ENCODE measurements around the gene RNGTT. TPM values are rescaled to one million over a fixed set of nuclear protein-coding genes. Genes with fewer than 3 reads are reported as not detected.

The RNGTT gene
- total RNA-seq, 1 donor from 2014 or later = 14.6 TPM

- Mint-ChIP-seq H3K4me3 (ENCODE audit: unreplicated experiment) (no peak overlapping the region), H3K9me3 (ENCODE audit: unreplicated experiment) (no peaks in the 10 kb centered on the region), H3K4me1 (ENCODE audit: unreplicated experiment) (no peaks in the 10 kb centered on the region), H3K27me3 (ENCODE audit: unreplicated experiment) (no peaks in the 10 kb centered on the region), H3K36me3 (ENCODE audit: low read depth, unreplicated experiment) (no peaks in the 10 kb centered on the region), H3K27ac (ENCODE audit: unreplicated experiment) (no peak overlapping the region)
- no peak for TF ChIP-seq CTCF (IDR thresholded peaks at IDR 0.05; ENCODE audit: unreplicated experiment)
- no peak for DNase-seq (ENCODE audit: low spot score)
Observed at GRCh38 chr6:88858455-88858854, 105.0 kb downstream of the RNGTT start.

GRCh38 chr6:88856566-88856965 lies 106.9 kb downstream of the RNGTT start:
- no peak for TF ChIP-seq CTCF (IDR thresholded peaks at IDR 0.05; ENCODE audit: unreplicated experiment)
- H3K27me3 Mint-ChIP-seq (ENCODE audit: unreplicated experiment) = no peaks in the 10 kb centered on the region

GRCh38 chr6:88855541-88856147 lies 107.8 kb downstream of the RNGTT start:
- DNase-seq (ENCODE audit: low spot score) = no peak
- no peak overlapping the region for H3K27ac Mint-ChIP-seq (ENCODE audit: unreplicated experiment)
- H3K4me3 Mint-ChIP-seq (ENCODE audit: unreplicated experiment) = no peak overlapping the region
- TF ChIP-seq CTCF (IDR thresholded peaks at IDR 0.05; ENCODE audit: unreplicated experiment) = no peak
- no peaks in the 10 kb centered on the region for H3K4me1 Mint-ChIP-seq (ENCODE audit: unreplicated experiment)
- no peaks in the 10 kb centered on the region for H3K36me3 Mint-ChIP-seq (ENCODE audit: low read depth, unreplicated experiment)
- no peaks in the 10 kb centered on the region for H3K9me3 Mint-ChIP-seq (ENCODE audit: unreplicated experiment)
- no peaks in the 10 kb centered on the region for H3K27me3 Mint-ChIP-seq (ENCODE audit: unreplicated experiment)

More at GRCh38 chr6:88856566-88856965, 106.9 kb downstream of the RNGTT start:
- Mint-ChIP-seq H3K4me3 (ENCODE audit: unreplicated experiment) (no peak overlapping the region), H3K9me3 (ENCODE audit: unreplicated experiment) (no peaks in the 10 kb centered on the region), H3K27ac (ENCODE audit: unreplicated experiment) (no peak overlapping the region), H3K4me1 (ENCODE audit: unreplicated experiment) (no peaks in the 10 kb centered on the region), H3K36me3 (ENCODE audit: low read depth, unreplicated experiment) (no peaks in the 10 kb centered on the region)
- no peak for DNase-seq (ENCODE audit: low spot score)

GRCh38 chr6:88852775-88853174 lies 110.6 kb downstream of the RNGTT start:
- no peaks in the 10 kb centered on the region for H3K9me3 Mint-ChIP-seq (ENCODE audit: unreplicated experiment)
- TF ChIP-seq CTCF (IDR thresholded peaks at IDR 0.05; ENCODE audit: unreplicated experiment) = no peak

GRCh38 chr6:88852000-88852399 lies 111.4 kb downstream of the RNGTT start:
- H3K4me1 Mint-ChIP-seq (ENCODE audit: unreplicated experiment) = no peaks in the 10 kb centered on the region
- TF ChIP-seq CTCF (IDR thresholded peaks at IDR 0.05; ENCODE audit: unreplicated experiment) = no peak
- H3K27me3 Mint-ChIP-seq (ENCODE audit: unreplicated experiment) = no peaks in the 10 kb centered on the region

More at GRCh38 chr6:88852775-88853174, 110.6 kb downstream of the RNGTT start:
- Mint-ChIP-seq H3K4me1 (ENCODE audit: unreplicated experiment) (no peaks in the 10 kb centered on the region), H3K27ac (ENCODE audit: unreplicated experiment) (no peak overlapping the region), H3K36me3 (ENCODE audit: low read depth, unreplicated experiment) (no peaks in the 10 kb centered on the region), H3K4me3 (ENCODE audit: unreplicated experiment) (no peak overlapping the region), H3K27me3 (ENCODE audit: unreplicated experiment) (no peaks in the 10 kb centered on the region)
- no peak for DNase-seq (ENCODE audit: low spot score)

More at GRCh38 chr6:88852000-88852399, 111.4 kb downstream of the RNGTT start:
- H3K4me3 Mint-ChIP-seq (ENCODE audit: unreplicated experiment) = no peak overlapping the region
- H3K9me3 Mint-ChIP-seq (ENCODE audit: unreplicated experiment) = no peaks in the 10 kb centered on the region
- no peaks in the 10 kb centered on the region for H3K36me3 Mint-ChIP-seq (ENCODE audit: low read depth, unreplicated experiment)
- H3K27ac Mint-ChIP-seq (ENCODE audit: unreplicated experiment) = no peak overlapping the region
- no peak for DNase-seq (ENCODE audit: low spot score)

Measured in endothelial cell (in vitro differentiated cells).